HepG2 (cell line): Measurements from ENCODE around the gene XXYLT1. TPM values are rescaled to one million over a fixed set of nuclear protein-coding genes. Genes with fewer than 3 reads are reported as not detected.

ENCODE experiments used
- HOXA3 ChIP-seq: sonication (generic); formaldehyde crosslinking; IDR thresholded peaks from 2 replicates; pipeline ENCODE4 v1.5.0; 2020; ENCODE audit warnings: missing genetic modification reagents
- IRF9 ChIP-seq: sonication (generic); formaldehyde crosslinking; IDR thresholded peaks from 2 replicates; pipeline ENCODE4 v1.8.0; 2022; ENCODE audit warnings: missing genetic modification reagents, mild to moderate bottlenecking, borderline replicate concordance
- MLX ChIP-seq: IDR thresholded peaks from 2 replicates; pipeline ENCODE4 v1.6.1; 2016
- MXD1 ChIP-seq: sonication (generic); formaldehyde crosslinking; IDR thresholded peaks from 2 replicates; pipeline ENCODE4 v1.4.0; 2020; ENCODE audit warnings: mild to moderate bottlenecking, missing genetic modification reagents
- MYC ChIP-seq: sonication (generic); formaldehyde crosslinking; IDR thresholded peaks from 2 replicates; pipeline ENCODE4 v1.9.0; 2021; ENCODE audit warnings: missing genetic modification reagents, borderline replicate concordance
- NFAT5 ChIP-seq: sonication (generic); formaldehyde crosslinking; IDR thresholded peaks from 2 replicates; pipeline ENCODE4 v1.4.0; 2020; ENCODE audit warnings: missing genetic modification reagents
- PCBP1 ChIP-seq: fragments of 200-400 bp; formaldehyde crosslinking; IDR thresholded peaks from 2 replicates; pipeline ENCODE4 v1.6.1; 2017; ENCODE audit warnings: mild to moderate bottlenecking, low read depth, low read length, borderline replicate concordance
- ZNF101 ChIP-seq: sonication (generic); formaldehyde crosslinking; IDR thresholded peaks from 2 replicates; pipeline ENCODE4 v1.4.0; 2020; ENCODE audit warnings: mild to moderate bottlenecking, low read depth, missing genetic modification reagents, borderline replicate concordance
- ZNF713 ChIP-seq: sonication (generic); formaldehyde crosslinking; IDR thresholded peaks from 2 replicates; pipeline ENCODE4 v1.4.0; 2020; ENCODE audit warnings: mild to moderate bottlenecking, missing genetic modification reagents
- polyA plus RNA-seq, 8 experiments: library from polyadenylated mRNA; depleted of rRNA in 3 of 8; stranded (reverse) in 7 of 8; unstranded in 1 of 8; fragments of >200 nt; fragmentation: Illumina TruSeq in 4 of 8; extraction: Trizol in 4 of 8; gene quantifications; 2 replicates each; pipeline versions ENCODE4 v1.2.1 to v1.2.3, GENCODE V29; 2011 to 2016; ENCODE audit warnings: low read depth in 4 of 8, missing spikeins in 1 of 8, mixed read lengths in 1 of 8; ENCODE audit not compliant: insufficient read depth in 1 of 8
- total RNA-seq, 5 experiments: library from RNA; depleted of rRNA; stranded (reverse); fragments of >200 nt; fragmentation: Illumina TruSeq; extraction: Trizol; gene quantifications; 2 replicates each; pipeline ENCODE4 v1.2.3, GENCODE V29; 2016; ENCODE audit warnings: low read depth in 1 of 5
- TF ChIP-seq, protein P1 (sequence below): sonication (generic); formaldehyde crosslinking; IDR thresholded peaks from 2 replicates; pipeline ENCODE4 v1.4.0; 2020; ENCODE audit warnings: mild to moderate bottlenecking, missing genetic modification reagents
- TF ChIP-seq, protein P2 (sequence below): sonication (generic); formaldehyde crosslinking; IDR thresholded peaks from 2 replicates; pipeline ENCODE4 v1.4.0; 2020; ENCODE audit warnings: missing genetic modification reagents, mild to moderate bottlenecking, borderline replicate concordance

XXYLT1 gene
- total and polyA plus RNA-seq, 2 of the 13 experiments (the other 11 are each of a cell fraction or from before 2014, with no cell fraction given) = 17.7 to 19.0 TPM

DNA sequence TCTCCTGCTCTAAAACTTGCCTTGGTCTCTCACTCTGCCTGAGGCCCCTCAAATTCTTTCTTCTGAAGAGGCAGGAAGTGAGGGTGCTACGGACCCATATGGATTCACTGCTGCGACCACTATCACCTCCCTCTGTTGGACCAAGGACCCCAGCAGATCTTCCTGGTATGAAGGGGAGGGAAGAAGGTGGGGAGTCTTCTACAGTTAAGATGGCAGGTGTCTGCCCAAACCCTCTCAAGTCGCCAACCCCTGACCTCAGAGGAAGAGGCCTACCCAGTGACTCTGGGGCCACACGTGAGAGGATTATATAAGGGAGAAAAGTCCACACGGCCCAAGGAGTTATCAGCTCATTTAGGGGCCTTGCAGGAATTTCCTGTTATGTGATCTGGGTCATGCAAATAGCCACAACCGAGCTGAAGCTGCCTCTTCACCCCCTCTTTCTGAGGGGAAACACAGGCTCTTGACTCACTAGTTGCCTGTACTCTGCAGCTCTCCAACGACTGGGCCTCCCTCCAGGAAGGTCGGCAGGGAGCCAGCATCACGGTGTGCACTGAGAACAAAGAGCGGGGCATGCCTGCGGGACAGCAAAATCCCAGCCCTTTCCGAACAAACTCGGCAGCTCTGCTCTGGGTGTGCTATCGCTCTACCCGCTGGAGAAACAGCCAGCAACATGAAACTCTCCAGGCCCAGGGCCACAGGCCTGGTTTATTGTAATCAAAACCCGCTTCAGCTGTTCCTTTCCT lies 116.0 kb downstream of the XXYLT1 start (continued):
- TF ChIP-seq, protein P1, sequence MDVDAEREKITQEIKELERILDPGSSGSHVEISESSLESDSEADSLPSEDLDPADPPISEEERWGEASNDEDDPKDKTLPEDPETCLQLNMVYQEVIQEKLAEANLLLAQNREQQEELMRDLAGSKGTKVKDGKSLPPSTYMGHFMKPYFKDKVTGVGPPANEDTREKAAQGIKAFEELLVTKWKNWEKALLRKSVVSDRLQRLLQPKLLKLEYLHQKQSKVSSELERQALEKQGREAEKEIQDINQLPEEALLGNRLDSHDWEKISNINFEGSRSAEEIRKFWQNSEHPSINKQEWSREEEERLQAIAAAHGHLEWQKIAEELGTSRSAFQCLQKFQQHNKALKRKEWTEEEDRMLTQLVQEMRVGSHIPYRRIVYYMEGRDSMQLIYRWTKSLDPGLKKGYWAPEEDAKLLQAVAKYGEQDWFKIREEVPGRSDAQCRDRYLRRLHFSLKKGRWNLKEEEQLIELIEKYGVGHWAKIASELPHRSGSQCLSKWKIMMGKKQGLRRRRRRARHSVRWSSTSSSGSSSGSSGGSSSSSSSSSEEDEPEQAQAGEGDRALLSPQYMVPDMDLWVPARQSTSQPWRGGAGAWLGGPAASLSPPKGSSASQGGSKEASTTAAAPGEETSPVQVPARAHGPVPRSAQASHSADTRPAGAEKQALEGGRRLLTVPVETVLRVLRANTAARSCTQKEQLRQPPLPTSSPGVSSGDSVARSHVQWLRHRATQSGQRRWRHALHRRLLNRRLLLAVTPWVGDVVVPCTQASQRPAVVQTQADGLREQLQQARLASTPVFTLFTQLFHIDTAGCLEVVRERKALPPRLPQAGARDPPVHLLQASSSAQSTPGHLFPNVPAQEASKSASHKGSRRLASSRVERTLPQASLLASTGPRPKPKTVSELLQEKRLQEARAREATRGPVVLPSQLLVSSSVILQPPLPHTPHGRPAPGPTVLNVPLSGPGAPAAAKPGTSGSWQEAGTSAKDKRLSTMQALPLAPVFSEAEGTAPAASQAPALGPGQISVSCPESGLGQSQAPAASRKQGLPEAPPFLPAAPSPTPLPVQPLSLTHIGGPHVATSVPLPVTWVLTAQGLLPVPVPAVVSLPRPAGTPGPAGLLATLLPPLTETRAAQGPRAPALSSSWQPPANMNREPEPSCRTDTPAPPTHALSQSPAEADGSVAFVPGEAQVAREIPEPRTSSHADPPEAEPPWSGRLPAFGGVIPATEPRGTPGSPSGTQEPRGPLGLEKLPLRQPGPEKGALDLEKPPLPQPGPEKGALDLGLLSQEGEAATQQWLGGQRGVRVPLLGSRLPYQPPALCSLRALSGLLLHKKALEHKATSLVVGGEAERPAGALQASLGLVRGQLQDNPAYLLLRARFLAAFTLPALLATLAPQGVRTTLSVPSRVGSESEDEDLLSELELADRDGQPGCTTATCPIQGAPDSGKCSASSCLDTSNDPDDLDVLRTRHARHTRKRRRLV (CRISPR knock-in tag) = 0 out of 2 replicates have a peak, but pooled peaks have one; percentile 37
- TF ChIP-seq IRF9 (peak; percentile 73; the same call in 1 of the 2 replicates), MXD1 (CRISPR knock-in tag) (no peak), MLX (CRISPR knock-in tag) (peak; percentile 74), PCBP1 (no peak), ZNF713 (CRISPR knock-in tag) (no peak), MYC (CRISPR knock-in tag) (peak; percentile 75; the same call in 1 of the 2 replicates), ZNF101 (CRISPR knock-in tag) (no peak), HOXA3 (CRISPR knock-in tag) (peak; percentile 76), NFAT5 (CRISPR knock-in tag) (no peak)
- TF ChIP-seq, protein P2, sequence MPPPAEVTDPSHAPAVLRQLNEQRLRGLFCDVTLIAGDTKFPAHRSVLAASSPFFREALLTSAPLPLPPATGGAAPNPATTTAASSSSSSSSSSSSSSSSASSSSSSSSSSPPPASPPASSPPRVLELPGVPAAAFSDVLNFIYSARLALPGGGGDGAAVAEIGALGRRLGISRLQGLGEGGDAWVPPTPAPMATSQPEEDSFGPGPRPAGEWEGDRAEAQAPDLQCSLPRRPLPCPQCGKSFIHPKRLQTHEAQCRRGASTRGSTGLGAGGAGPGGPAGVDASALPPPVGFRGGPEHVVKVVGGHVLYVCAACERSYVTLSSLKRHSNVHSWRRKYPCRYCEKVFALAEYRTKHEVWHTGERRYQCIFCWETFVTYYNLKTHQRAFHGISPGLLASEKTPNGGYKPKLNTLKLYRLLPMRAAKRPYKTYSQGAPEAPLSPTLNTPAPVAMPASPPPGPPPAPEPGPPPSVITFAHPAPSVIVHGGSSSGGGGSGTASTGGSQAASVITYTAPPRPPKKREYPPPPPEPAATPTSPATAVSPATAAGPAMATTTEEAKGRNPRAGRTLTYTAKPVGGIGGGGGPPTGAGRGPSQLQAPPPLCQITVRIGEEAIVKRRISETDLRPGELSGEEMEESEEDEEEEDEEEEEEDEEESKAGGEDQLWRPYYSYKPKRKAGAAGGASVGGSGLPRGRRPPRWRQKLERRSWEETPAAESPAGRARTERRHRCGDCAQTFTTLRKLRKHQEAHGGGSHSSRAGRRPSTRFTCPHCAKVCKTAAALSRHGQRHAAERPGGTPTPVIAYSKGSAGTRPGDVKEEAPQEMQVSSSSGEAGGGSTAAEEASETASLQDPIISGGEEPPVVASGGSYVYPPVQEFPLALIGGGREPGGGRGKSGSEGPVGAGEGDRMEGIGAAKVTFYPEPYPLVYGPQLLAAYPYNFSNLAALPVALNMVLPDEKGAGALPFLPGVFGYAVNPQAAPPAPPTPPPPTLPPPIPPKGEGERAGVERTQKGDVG (CRISPR knock-in tag) = peak; percentile 29; the same call in 1 of the 2 replicates
